ENCODE data around the gene ABI3. TPM values are rescaled to one million over a fixed set of nuclear protein-coding genes. Genes with fewer than 3 reads are reported as not detected.

The ABI3 gene
- total RNA-seq, 1 experiment from 2014 or later, result not detected

- no peak for ATAC-seq
- no peak overlapping the region for H3K27ac ChIP-seq (ENCODE audit: low read length)
- intact Hi-C loops (cut with micrococcal nuclease), result no loop called here
- CTCF ChIA-PET, result no interaction called here
- BruUV-seq (replicated peaks), result no TSS peak
- H3K9me2 ChIP-seq (replicated peaks; ENCODE audit: low read length), result no peaks in the 10 kb centered on the region
- H3K27me3 ChIP-seq (ENCODE audit: low read length), result no peaks in the 10 kb centered on the region
- H3K9ac ChIP-seq (ENCODE audit: low read length), result no peak overlapping the region
- DNase-seq, result no peak
- H3K4me1 ChIP-seq (ENCODE audit: insufficient read depth, low read length), result no peaks in the 10 kb centered on the region
- no peak overlapping the region for H3K4me3 ChIP-seq (ENCODE audit: low read length)
- no peaks in the 10 kb centered on the region for H4K20me1 ChIP-seq (ENCODE audit: low read length)
- no peak overlapping the region for H3K4me2 ChIP-seq (ENCODE audit: low read length)
- H2AFZ ChIP-seq (ENCODE audit: low read length), result no peak overlapping the region
- POLR2A ChIA-PET (ENCODE audit: unreplicated experiment), result interaction anchor here (0.5 kb wide), 1 partner anchor 26 kb away, joined by 4 read pairs; no protein-coding TSS in a partner anchor
- H3K9me3 ChIP-seq (ENCODE audit: low read length), result no peaks in the 10 kb centered on the region
- H3K36me3 ChIP-seq (ENCODE audit: low read depth, low read length), result no peaks in the 10 kb centered on the region
- H3K79me2 ChIP-seq (ENCODE audit: low read length), result no peaks in the 10 kb centered on the region
- TF ChIP-seq CTCF (conservative IDR thresholded peaks at IDR 0.05; ENCODE audit: low read depth, low read length), result no peak
- TF ChIP-seq EZH2phosphoT487 (IDR thresholded peaks at IDR 0.05; ENCODE audit: borderline replicate concordance, low read length), result no peak
- no peak for TF ChIP-seq EZH2 (IDR thresholded peaks at IDR 0.05; ENCODE audit: low read length, unreplicated experiment)
- no peaks in the 10 kb centered on the region for H3F3A ChIP-seq (ENCODE audit: low read length, unreplicated experiment)
Observed at GRCh38 chr17:49214676-49215360, 4.3 kb downstream of the ABI3 start.

GRCh38 chr17:49216482-49216881 is 6.0 kb downstream of the ABI3 start:
- Histone ChIP-seq H3K27me3 (ENCODE audit: low read length) (no peaks in the 10 kb centered on the region), H3K9me2 (replicated peaks; ENCODE audit: low read length) (no peaks in the 10 kb centered on the region), H3K9me3 (ENCODE audit: low read length) (no peaks in the 10 kb centered on the region), H3K36me3 (ENCODE audit: low read depth, low read length) (no peaks in the 10 kb centered on the region), H4K20me1 (ENCODE audit: low read length) (no peaks in the 10 kb centered on the region), H3K4me1 (ENCODE audit: insufficient read depth, low read length) (no peaks in the 10 kb centered on the region), H3F3A (ENCODE audit: low read length, unreplicated experiment) (no peaks in the 10 kb centered on the region), H3K79me2 (ENCODE audit: low read length) (no peaks in the 10 kb centered on the region), H3K4me3 (ENCODE audit: low read length) (no peak overlapping the region), H3K27ac (ENCODE audit: low read length) (no peak overlapping the region), H3K4me2 (ENCODE audit: low read length) (no peak overlapping the region), H2AFZ (ENCODE audit: low read length) (no peak overlapping the region), H3K9ac (ENCODE audit: low read length) (no peak overlapping the region)
- no peak for ATAC-seq
- CTCF ChIA-PET, result no interaction called here
- DNase-seq, result no peak
- intact Hi-C loops (cut with micrococcal nuclease), result no loop called here
- no peak for TF ChIP-seq EZH2phosphoT487 (IDR thresholded peaks at IDR 0.05; ENCODE audit: borderline replicate concordance, low read length)
- TF ChIP-seq CTCF (conservative IDR thresholded peaks at IDR 0.05; ENCODE audit: low read depth, low read length), result no peak
- no peak for TF ChIP-seq EZH2 (IDR thresholded peaks at IDR 0.05; ENCODE audit: low read length, unreplicated experiment)
- POLR2A ChIA-PET (ENCODE audit: unreplicated experiment), result no interaction called here
- no TSS peak for BruUV-seq (replicated peaks)

GRCh38 chr17:49216953-49217650 is 6.6 kb downstream of the ABI3 start:
- CTCF ChIA-PET, result no interaction called here
- no peaks in the 10 kb centered on the region for H3K27me3 ChIP-seq (ENCODE audit: low read length)
- no peaks in the 10 kb centered on the region for H3K9me2 ChIP-seq (replicated peaks; ENCODE audit: low read length)
- ATAC-seq, result no peak
- H3K27ac ChIP-seq (ENCODE audit: low read length), result no peak overlapping the region
- POLR2A ChIA-PET (ENCODE audit: unreplicated experiment), result no interaction called here
- intact Hi-C loops (cut with micrococcal nuclease), result no loop called here
- H3K79me2 ChIP-seq (ENCODE audit: low read length), result no peaks in the 10 kb centered on the region
- no peaks in the 10 kb centered on the region for H4K20me1 ChIP-seq (ENCODE audit: low read length)
- no peak overlapping the region for H3K4me3 ChIP-seq (ENCODE audit: low read length)
- TF ChIP-seq EZH2phosphoT487 (IDR thresholded peaks at IDR 0.05; ENCODE audit: borderline replicate concordance, low read length) (no peak), EZH2 (IDR thresholded peaks at IDR 0.05; ENCODE audit: low read length, unreplicated experiment) (no peak), CTCF (conservative IDR thresholded peaks at IDR 0.05; ENCODE audit: low read depth, low read length) (no peak)
- H3K36me3 ChIP-seq (ENCODE audit: low read depth, low read length), result no peaks in the 10 kb centered on the region
- no peaks in the 10 kb centered on the region for H3K4me1 ChIP-seq (ENCODE audit: insufficient read depth, low read length)
- H3K9ac ChIP-seq (ENCODE audit: low read length), result no peak overlapping the region
- H2AFZ ChIP-seq (ENCODE audit: low read length), result no peak overlapping the region
- BruUV-seq (replicated peaks), result no TSS peak
- no peaks in the 10 kb centered on the region for H3F3A ChIP-seq (ENCODE audit: low read length, unreplicated experiment)
- H3K9me3 ChIP-seq (ENCODE audit: low read length), result no peaks in the 10 kb centered on the region
- H3K4me2 ChIP-seq (ENCODE audit: low read length), result no peak overlapping the region
- no peak for DNase-seq

All from PC-3 (cell line).